Measurements from ENCODE around the gene KDELR3.

DNA sequence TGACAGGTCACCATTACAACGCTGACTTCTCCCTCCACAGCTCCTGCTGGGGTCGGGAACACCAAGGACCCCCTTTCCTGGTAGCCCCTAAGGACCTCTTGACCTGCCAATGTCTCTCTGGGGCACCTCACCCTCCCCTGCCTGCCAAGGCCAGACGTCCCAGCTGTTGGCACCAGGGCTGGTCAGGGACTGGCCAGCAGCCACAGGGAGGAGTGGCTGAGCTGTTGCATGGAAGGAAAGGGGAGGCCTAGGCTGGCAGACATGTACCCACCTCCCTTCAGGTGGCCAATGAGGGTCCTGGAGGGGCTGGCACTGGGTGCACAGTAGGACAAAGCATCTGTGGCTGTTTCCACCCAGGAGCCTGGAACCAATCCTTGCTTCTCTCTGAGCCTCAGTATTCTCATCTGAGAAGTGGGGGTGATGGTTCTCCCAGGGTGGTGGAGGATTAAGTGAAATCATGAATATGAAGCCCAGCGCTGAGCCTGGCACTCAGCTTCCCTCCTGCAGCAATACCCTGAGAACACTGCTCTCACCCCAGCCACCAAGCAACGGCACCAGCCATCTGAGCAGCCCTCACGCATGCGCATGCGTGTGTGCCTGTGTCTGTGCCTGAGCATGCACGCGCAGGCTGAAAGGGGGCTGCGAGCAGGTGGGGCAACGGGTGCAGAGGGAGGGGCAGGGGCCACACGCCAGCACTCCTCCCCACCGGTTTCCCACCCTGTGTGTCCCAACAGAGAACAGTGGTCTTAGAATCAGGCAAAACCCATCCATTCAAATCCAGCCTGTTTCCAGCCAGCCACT lies 18.8 kb upstream of the KDELR3 start:
- TF ChIP-seq EZH2 (IDR thresholded peaks at IDR 0.05), result no peak
- TF ChIP-seq FOXP2 (optimal IDR thresholded peaks at IDR 0.05; ENCODE audit: control extremely low read depth, extremely low read length, insufficient read depth), result no peak

All from SK-N-MC (cell line).